Measurements from ENCODE around the gene ANKRD6. TPM values are rescaled to one million over a fixed set of nuclear protein-coding genes. Genes with fewer than 3 reads are reported as not detected.

Gene ANKRD6
- total and polyA plus RNA-seq, 8 donors: 6.3 to 14.7 (median 9.6) TPM

- 100% methylated on average over 1 of the region's 1 CpG for WGBS, 2 donors
- no peak for FAIRE-seq
- intact Hi-C loops (cut with DNase I): no loop called here
Measured at GRCh38 chr6:89467437-89467836, 34.5 kb downstream of the ANKRD6 start.

GRCh38 chr6:89468998-89469397 lies 36.0 kb downstream of the ANKRD6 start:
- Histone ChIP-seq H3K27ac (no peak overlapping the region), H3K4me1 (no peaks in the 10 kb centered on the region), H3K4me3 (no peak overlapping the region), H3K27me3 (no peaks in the 10 kb centered on the region), H3K36me3 (no peaks in the 10 kb centered on the region), H3K9me3 (no peaks in the 10 kb centered on the region)
- FAIRE-seq (no peak), DNase-seq (no peak), ATAC-seq (no peak)
- 36 to 47% methylated on average over 1 of the region's 1 CpG for WGBS, 2 donors
- no peak for TF ChIP-seq CTCF (IDR thresholded peaks at IDR 0.05)
- intact Hi-C loops (cut with DNase I): no loop called here

More at GRCh38 chr6:89467437-89467836, 34.5 kb downstream of the ANKRD6 start:
- Histone ChIP-seq H3K27ac (no peak overlapping the region), H3K9me3 (no peaks in the 10 kb centered on the region), H3K4me3 (no peak overlapping the region), H3K4me1 (no peaks in the 10 kb centered on the region), H3K36me3 (no peaks in the 10 kb centered on the region), H3K27me3 (no peaks in the 10 kb centered on the region)
- ATAC-seq (no peak), DNase-seq (no peak)
- TF ChIP-seq CTCF (IDR thresholded peaks at IDR 0.05): no peak

- H3K9me3 ChIP-seq: no peaks in the 10 kb centered on the region
- H3K27ac ChIP-seq: no peak overlapping the region
- H3K27me3 ChIP-seq: no peaks in the 10 kb centered on the region
- H3K4me3 ChIP-seq: no peak overlapping the region
- FAIRE-seq: no peak
- 82 to 87% methylated on average over 4 of the region's 4 CpGs for WGBS, 2 donors
- no peak for TF ChIP-seq CTCF (IDR thresholded peaks at IDR 0.05)
- ATAC-seq: no peak
- intact Hi-C loops (cut with DNase I): no loop called here
- peaks cover 0 to 12% (median 0%) of the 10 kb centered on the region in 3 donors for H3K4me1 ChIP-seq
- no peaks in the 10 kb centered on the region for H3K36me3 ChIP-seq
- DNase-seq: no peak
Measured at GRCh38 chr6:89471287-89471867, 38.4 kb downstream of the ANKRD6 start.

GRCh38 chr6:89475101-89475500 lies 42.1 kb downstream of the ANKRD6 start:
- Histone ChIP-seq H3K36me3 (no peaks in the 10 kb centered on the region), H3K4me1 (peaks cover 0 to 12% (median 0%) of the 10 kb centered on the region in 3 donors), H3K27me3 (no peaks in the 10 kb centered on the region), H3K27ac (peak overlapping the region in 1 of 4 donors; percentile 6), H3K4me3 (no peak overlapping the region), H3K9me3 (no peaks in the 10 kb centered on the region)
- ATAC-seq (peak in 1 of 4 donors; percentile 17), FAIRE-seq (no peak), DNase-seq (no peak)
- no peak for TF ChIP-seq CTCF (IDR thresholded peaks at IDR 0.05)
- WGBS, 2 donors: 87 to 90% methylated on average over 2 of the region's 2 CpGs
- intact Hi-C loops (cut with DNase I): no loop called here

GRCh38 chr6:89475634-89476033 lies 42.7 kb downstream of the ANKRD6 start:
- H3K27me3 ChIP-seq: no peaks in the 10 kb centered on the region
- ATAC-seq (peak in 3 of 4 donors; percentile 70 to 89 (median 82)), FAIRE-seq (peak; percentile 51), DNase-seq (no peak)
- no peaks in the 10 kb centered on the region for H3K36me3 ChIP-seq
- intact Hi-C loops (cut with DNase I): no loop called here
- no peak overlapping the region for H3K4me3 ChIP-seq
- no peak for TF ChIP-seq CTCF (IDR thresholded peaks at IDR 0.05)
- peak overlapping the region in 1 of 4 donors; percentile 6 for H3K27ac ChIP-seq
- no peaks in the 10 kb centered on the region for H3K9me3 ChIP-seq
- H3K4me1 ChIP-seq: peaks cover 0 to 12% (median 0%) of the 10 kb centered on the region in 3 donors
